ENCODE data around the gene LMF1.

- TF ChIP-seq CTCF (IDR thresholded peaks at IDR 0.05) (no peak), EZH2 (IDR thresholded peaks at IDR 0.05; ENCODE audit: borderline replicate concordance, insufficient read depth, low read depth, low read length, poor library complexity, severe bottlenecking) (no peak)
These were observed 46.0 kb downstream of the LMF1 start for GRCh38 chr16:924806-925205.

Data from B cell (primary cell).